Measurements from ENCODE around the gene PAH.

The PAH gene

DNA sequence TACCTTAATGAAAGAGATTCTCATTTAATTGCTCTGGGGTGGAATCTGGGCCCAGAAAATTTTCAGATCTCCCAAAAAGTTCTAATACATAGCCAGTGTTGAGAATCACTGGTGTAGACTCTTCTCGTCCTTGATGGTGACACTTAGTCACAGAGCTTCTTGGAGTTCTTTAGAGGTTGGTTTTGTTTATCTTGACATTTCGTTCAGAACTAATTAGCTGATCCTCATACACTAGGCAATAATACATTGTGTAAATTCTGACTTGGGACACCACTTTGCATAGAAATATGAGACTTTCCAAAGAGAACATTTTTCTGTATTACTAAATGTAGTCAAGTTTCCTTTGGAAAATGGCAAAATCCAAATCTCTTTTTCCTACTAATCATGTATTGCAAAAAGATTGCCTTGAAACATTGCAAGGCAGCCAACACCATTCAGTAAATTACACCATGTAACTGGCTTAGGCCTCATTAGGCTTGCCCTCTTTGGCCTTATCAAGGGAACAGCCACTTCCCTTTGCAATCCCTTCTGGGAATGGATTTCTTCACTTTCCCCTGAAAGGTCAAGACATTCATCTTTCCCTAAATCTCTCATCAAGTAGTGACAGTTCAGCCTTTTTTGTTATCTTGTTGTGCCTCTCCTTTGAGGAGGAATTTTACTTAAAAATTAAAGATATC lies 102.2 kb downstream of the PAH start:
- DNase-seq = no peak

- DNase-seq = no peak
Observed at GRCh38 chr12:102812344-102812743, 104.7 kb downstream of the PAH start.

DNA sequence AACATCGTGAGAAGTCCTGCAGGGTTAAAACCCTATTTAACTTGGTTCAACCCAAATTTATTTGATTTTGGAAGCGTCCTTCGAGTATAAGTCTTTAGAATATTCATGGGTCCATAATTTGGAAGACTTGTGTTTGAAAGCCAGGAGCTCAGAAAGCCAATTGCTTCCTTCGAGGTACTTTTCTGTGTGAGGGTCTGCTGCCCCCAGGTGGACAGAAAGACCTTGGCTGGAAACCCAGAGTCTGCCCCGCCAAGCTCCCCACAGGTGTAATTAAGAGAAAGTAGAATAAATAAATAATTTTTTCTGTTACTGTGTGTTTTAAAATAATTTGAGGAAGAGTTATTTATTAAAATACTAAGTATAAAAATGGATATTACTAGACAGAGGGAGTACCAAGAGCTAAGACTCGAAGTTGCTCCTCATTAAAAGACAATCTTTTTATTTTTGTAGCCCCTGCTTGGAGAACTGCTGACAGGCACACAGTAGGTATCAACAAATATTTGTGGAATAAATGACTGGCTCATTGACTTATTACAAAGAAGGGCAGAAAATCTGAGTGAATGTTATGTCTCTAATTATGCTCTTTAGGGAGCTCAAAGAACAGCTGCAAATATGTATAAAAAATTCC lies 105.8 kb downstream of the PAH start:
- DNase-seq = peak; percentile 2

GRCh38 chr12:102808412-102808811 lies 108.6 kb downstream of the PAH start:
- DNase-seq = no peak

DNA sequence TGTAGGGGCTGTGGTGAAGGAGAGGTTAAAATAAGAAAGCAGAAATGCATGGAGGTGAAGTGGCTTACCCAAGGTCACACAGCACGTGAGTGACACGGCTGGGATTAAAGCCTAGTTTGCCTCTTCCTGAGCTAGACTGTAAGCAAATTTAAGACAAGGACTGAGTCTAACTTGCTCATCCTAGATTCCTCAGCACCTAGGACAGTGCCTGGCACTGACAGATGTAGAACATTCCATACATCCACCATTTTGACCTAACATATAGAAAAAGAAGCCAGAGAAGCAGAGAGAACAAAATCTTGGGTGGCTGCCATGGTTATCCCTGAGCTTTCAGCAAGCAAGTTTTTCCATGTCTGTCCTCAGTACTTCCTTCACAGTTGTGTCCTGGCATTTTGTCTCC lies 110.5 kb downstream of the PAH start:
- no peak for DNase-seq

- DNase-seq = no peak
Observed at GRCh38 chr12:102806110-102806509, 110.9 kb downstream of the PAH start.

DNA sequence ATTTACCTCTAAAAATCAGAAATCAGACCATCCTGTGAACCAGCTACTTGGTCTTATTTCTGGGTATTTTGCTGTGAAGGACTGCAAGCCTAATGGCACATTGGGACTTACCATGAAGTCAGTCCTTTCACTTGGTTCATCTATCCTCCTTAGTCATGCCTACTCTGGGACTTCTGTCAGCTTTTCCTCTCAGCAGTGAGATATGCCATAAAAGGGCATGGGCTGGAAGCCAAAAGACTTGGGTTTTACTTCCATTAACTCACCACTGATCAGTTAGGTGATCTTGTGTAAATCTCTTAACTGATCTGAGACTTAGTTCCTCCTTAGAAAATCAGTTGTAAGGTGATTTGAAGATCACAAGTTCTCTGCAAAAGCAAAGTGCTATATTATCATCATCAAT lies 116.5 kb downstream of the PAH start:
- no peak for DNase-seq

DNA sequence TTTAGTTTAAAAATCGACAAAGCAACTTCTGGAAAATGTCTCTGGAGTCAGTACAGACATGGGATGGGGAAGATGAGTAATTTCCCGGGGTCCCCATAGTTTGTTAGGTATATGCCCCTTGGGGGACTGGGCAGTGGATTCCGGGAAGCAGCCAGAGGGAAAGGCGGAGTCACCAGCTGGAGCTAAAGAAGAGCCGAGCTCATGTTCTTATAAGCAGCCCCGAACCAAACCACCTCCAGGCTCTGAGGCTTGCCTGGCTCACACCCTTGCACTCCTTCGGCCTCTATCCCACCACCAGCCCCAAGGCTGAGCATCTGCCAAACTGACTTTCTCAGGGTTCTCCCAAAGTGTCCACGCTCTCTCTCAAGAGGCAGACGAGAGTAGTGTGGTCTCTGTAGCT lies 117.8 kb downstream of the PAH start:
- no peak for DNase-seq

DNA sequence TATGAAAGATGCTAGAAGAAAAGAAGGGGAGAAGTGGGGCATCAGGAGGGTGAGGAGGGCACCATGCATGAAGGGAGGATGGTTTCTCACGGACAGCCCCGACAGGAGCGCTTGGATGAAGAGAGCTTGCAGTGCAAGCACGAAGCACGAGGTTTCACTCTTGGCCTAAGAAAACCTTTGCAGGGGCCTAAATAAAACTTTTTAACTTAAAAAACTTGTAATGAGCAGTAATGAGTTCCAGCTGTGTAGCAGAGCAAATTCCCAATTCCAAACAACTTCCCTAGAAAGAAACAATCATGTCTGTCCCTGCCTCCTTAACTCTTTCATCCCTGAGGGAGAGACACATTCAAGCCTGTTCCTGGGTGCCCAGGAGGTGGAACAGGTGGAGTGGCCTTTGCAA lies 119.5 kb downstream of the PAH start:
- no peak for DNase-seq

- no peak for DNase-seq
Observed at GRCh38 chr12:102793921-102794320, 123.1 kb downstream of the PAH start.

Measured in NCI-H526 treated with DMSO at 0.1 percent for 48 hours (cell line).